ENCODE data around the gene MOGAT2.

The MOGAT2 gene

DNA sequence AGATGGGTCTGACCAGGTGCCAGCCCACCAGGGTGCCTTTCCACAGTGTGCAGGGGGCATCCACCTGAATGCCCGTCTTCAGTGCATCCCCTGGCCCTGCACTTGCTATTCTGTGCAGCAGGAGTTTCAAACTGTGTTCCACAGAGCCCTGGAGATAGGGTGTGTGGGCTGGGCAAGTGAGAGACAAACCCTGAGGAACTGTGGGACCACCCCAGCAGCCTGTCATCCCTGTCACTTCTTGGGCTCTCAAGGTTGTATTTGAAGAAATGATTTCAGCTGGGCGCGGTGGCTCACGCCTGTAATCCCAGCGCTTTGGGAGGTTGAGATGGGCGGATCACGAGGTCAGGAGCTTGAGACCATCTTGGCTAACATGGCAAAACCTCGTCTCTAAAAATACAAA is 44.5 kb downstream of the MOGAT2 start:
- Histone ChIP-seq H3K9me3 (replicated peaks; ENCODE audit: insufficient read depth, low read length) (no peaks in the 10 kb centered on the region), H3F3A (ENCODE audit: insufficient read depth, low read length) (no peaks in the 10 kb centered on the region; the same call in 1 of the 2 replicates), H3K27me3 (replicated peaks; ENCODE audit: insufficient read depth, low read length) (no peaks in the 10 kb centered on the region), H3K4me1 (ENCODE audit: low read length) (no peaks in the 10 kb centered on the region), H3K36me3 (replicated peaks; ENCODE audit: insufficient read depth, low read length) (no peaks in the 10 kb centered on the region), H3K79me2 (ENCODE audit: low read length) (no peaks in the 10 kb centered on the region), H4K20me1 (ENCODE audit: insufficient read depth, low read length) (no peaks in the 10 kb centered on the region), H3K9me2 (replicated peaks; ENCODE audit: insufficient read depth, low read length) (no peaks in the 10 kb centered on the region), H3K27ac (ENCODE audit: low read length) (no peak overlapping the region), H2AFZ (ENCODE audit: low read length) (no peak overlapping the region), H3K9ac (ENCODE audit: low read length) (no peak overlapping the region), H3K4me2 (ENCODE audit: low read depth, low read length) (no peak overlapping the region), H3K4me3 (ENCODE audit: low read length) (no peak overlapping the region)
- TF ChIP-seq EZH2phosphoT487 (IDR thresholded peaks at IDR 0.05; ENCODE audit: low read length), result no peak
- TF ChIP-seq, protein P1, sequence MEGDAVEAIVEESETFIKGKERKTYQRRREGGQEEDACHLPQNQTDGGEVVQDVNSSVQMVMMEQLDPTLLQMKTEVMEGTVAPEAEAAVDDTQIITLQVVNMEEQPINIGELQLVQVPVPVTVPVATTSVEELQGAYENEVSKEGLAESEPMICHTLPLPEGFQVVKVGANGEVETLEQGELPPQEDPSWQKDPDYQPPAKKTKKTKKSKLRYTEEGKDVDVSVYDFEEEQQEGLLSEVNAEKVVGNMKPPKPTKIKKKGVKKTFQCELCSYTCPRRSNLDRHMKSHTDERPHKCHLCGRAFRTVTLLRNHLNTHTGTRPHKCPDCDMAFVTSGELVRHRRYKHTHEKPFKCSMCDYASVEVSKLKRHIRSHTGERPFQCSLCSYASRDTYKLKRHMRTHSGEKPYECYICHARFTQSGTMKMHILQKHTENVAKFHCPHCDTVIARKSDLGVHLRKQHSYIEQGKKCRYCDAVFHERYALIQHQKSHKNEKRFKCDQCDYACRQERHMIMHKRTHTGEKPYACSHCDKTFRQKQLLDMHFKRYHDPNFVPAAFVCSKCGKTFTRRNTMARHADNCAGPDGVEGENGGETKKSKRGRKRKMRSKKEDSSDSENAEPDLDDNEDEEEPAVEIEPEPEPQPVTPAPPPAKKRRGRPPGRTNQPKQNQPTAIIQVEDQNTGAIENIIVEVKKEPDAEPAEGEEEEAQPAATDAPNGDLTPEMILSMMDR (IDR thresholded peaks at IDR 0.05; ENCODE audit: low read length), result no peak
- no peak for TF ChIP-seq EZH2 (optimal IDR thresholded peaks at IDR 0.05; ENCODE audit: low read depth, low read length)
- no peak for DNase-seq

DNA sequence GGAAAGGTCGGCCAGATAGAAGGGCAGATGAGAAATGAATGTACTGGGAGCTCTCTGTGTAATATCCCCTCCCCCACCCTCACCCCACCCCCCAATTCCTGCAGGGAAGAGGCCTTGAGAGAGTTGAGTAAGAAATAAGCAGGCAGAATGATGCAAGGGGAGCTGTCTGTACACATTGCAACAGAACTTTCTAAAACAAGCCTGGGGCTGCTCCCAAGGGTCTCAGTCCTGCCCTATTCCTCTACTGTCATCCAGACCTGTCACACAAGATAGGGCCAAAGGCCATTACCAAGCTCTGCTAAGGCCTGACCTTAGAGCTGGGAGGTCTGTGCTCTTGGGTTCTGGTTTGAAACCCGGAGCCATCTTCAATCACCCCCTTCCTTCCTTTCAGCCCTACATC is 45.2 kb downstream of the MOGAT2 start:
- no peaks in the 10 kb centered on the region; the same call in 1 of the 2 replicates for H3F3A ChIP-seq (ENCODE audit: insufficient read depth, low read length)

DNA sequence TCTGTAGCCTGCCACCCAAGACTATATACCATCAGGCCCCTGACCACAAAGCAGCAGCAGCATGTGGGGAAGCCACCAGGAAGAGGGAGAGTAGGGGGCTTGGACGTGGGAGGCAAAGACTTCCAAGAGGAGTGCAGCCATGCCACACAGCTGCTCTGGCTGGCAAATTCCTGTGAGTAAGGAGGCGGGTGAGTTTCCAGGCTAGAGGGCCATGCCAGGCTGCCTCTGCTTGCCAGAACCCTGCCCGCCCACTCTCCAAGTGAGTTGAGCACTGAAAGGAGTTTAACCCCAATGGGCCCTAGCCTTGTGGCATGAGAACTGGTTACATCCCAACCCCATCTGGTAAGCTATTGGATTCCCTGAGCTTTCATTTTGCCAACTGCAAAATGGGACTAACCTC is 46.2 kb downstream of the MOGAT2 start:
- no peak for DNase-seq
- Histone ChIP-seq H3K27ac (ENCODE audit: low read length) (no peak overlapping the region), H2AFZ (ENCODE audit: low read length) (no peak overlapping the region), H3K4me1 (ENCODE audit: low read length) (peaks cover 7% of the 10 kb centered on the region), H3K4me3 (ENCODE audit: low read length) (no peak overlapping the region), H3K9ac (ENCODE audit: low read length) (no peak overlapping the region), H3K9me2 (replicated peaks; ENCODE audit: insufficient read depth, low read length) (no peaks in the 10 kb centered on the region), H3K27me3 (replicated peaks; ENCODE audit: insufficient read depth, low read length) (no peaks in the 10 kb centered on the region), H4K20me1 (ENCODE audit: insufficient read depth, low read length) (no peaks in the 10 kb centered on the region), H3K9me3 (replicated peaks; ENCODE audit: insufficient read depth, low read length) (no peaks in the 10 kb centered on the region), H3K36me3 (replicated peaks; ENCODE audit: insufficient read depth, low read length) (no peaks in the 10 kb centered on the region), H3F3A (ENCODE audit: insufficient read depth, low read length) (no peaks in the 10 kb centered on the region; the same call in 1 of the 2 replicates), H3K79me2 (ENCODE audit: low read length) (0 out of 2 replicates have a peak, but pooled peaks cover 2% of the 10 kb centered on the region), H3K4me2 (ENCODE audit: low read depth, low read length) (no peak overlapping the region)
- TF ChIP-seq, protein P1 (IDR thresholded peaks at IDR 0.05; ENCODE audit: low read length), result no peak
- no peak for TF ChIP-seq EZH2 (optimal IDR thresholded peaks at IDR 0.05; ENCODE audit: low read depth, low read length)

More for the DNA sequence above, 45.2 kb downstream of the MOGAT2 start:
- no peak for DNase-seq
- Histone ChIP-seq H3K4me2 (ENCODE audit: low read depth, low read length) (no peak overlapping the region), H3K9me3 (replicated peaks; ENCODE audit: insufficient read depth, low read length) (no peaks in the 10 kb centered on the region), H3K4me3 (ENCODE audit: low read length) (no peak overlapping the region), H2AFZ (ENCODE audit: low read length) (no peak overlapping the region), H3K27ac (ENCODE audit: low read length) (no peak overlapping the region), H3K9me2 (replicated peaks; ENCODE audit: insufficient read depth, low read length) (no peaks in the 10 kb centered on the region), H3K4me1 (ENCODE audit: low read length) (peaks cover 3% of the 10 kb centered on the region), H4K20me1 (ENCODE audit: insufficient read depth, low read length) (no peaks in the 10 kb centered on the region), H3K9ac (ENCODE audit: low read length) (no peak overlapping the region), H3K36me3 (replicated peaks; ENCODE audit: insufficient read depth, low read length) (no peaks in the 10 kb centered on the region), H3K27me3 (replicated peaks; ENCODE audit: insufficient read depth, low read length) (no peaks in the 10 kb centered on the region), H3K79me2 (ENCODE audit: low read length) (no peaks in the 10 kb centered on the region)
- no peak for TF ChIP-seq EZH2 (optimal IDR thresholded peaks at IDR 0.05; ENCODE audit: low read depth, low read length)
- no peak for TF ChIP-seq EZH2phosphoT487 (IDR thresholded peaks at IDR 0.05; ENCODE audit: low read length)
- TF ChIP-seq, protein P1 (IDR thresholded peaks at IDR 0.05; ENCODE audit: low read length), result no peak

Measured in MM.1S (cell line).